CD8-positive, alpha-beta memory T cell (primary cell): Measurements from ENCODE around the gene SPATS2. TPM values are rescaled to one million over a fixed set of nuclear protein-coding genes. Genes with fewer than 3 reads are reported as not detected.

ENCODE experiments used
- CTCF ChIA-PET: fragments of 350-600 bp; sonication (Branson Sonifier 250); formaldehyde crosslinking; loops from one replicate; lab custom pipeline; 2021; ENCODE audit warnings: antibody characterized with exemption; lab: Charles Lee
- POLR2A ChIA-PET: fragments of 350-600 bp; sonication (Branson Sonifier 250); formaldehyde crosslinking; loops from one replicate; lab custom pipeline; 2021; ENCODE audit warnings: antibody characterized with exemption; lab: Charles Lee
- DNase-seq, 5 donors: peaks; one replicate each; pipeline versions ENCODE4 v3.0.0 to v3.0.0-alpha.2; 2020 to 2022; ENCODE audit warnings: mixed read lengths in 1 of 5
- H3K27ac ChIP-seq: one replicate; pipeline ENCODE4 v1.7.0; 2013; ENCODE audit warnings: low read depth, mild to moderate bottlenecking, low read length, moderate library complexity
- H3K27me3 ChIP-seq: 2 replicates; pipeline ENCODE4 v1.7.0; 2013; ENCODE audit warnings: low read length, mild to moderate bottlenecking; ENCODE audit not compliant: insufficient read depth, poor library complexity, severe bottlenecking
- H3K36me3 ChIP-seq: 2 replicates; pipeline ENCODE4 v1.7.0; 2013; ENCODE audit warnings: mild to moderate bottlenecking, low read length, moderate library complexity; ENCODE audit not compliant: insufficient read depth
- H3K4me1 ChIP-seq: 2 replicates; pipeline ENCODE4 v1.7.0; 2013; ENCODE audit warnings: mild to moderate bottlenecking, low read length, moderate library complexity; ENCODE audit not compliant: insufficient read depth
- H3K4me3 ChIP-seq: 2 replicates; pipeline ENCODE4 v1.7.0; 2013; ENCODE audit warnings: mild to moderate bottlenecking, low read length
- H3K9me3 ChIP-seq: 2 replicates; pipeline ENCODE4 v1.7.0; 2013; ENCODE audit warnings: mild to moderate bottlenecking, low read length
- H3K27ac Mint-ChIP-seq, 8 donors: one replicate each; pipeline ENCODE4 v1.8.0; 2020 to 2021; ENCODE audit warnings: mixed read lengths in 8 of 8, mild to moderate bottlenecking in 6 of 8, inconsistent platforms in 3 of 8, moderate library complexity in 3 of 8
- H3K27me3 Mint-ChIP-seq, 2 donors: one replicate each; pipeline ENCODE4 v1.8.0; 2020 to 2021; ENCODE audit warnings: mixed read lengths in 2 of 2, mild to moderate bottlenecking in 1 of 2, moderate library complexity in 1 of 2
- H3K36me3 Mint-ChIP-seq, 3 donors: one replicate each; pipeline ENCODE4 v1.8.0; 2020 to 2021; ENCODE audit warnings: mixed read lengths in 3 of 3, inconsistent platforms in 1 of 3, mild to moderate bottlenecking in 1 of 3
- H3K4me1 Mint-ChIP-seq, 3 donors: one replicate each; pipeline ENCODE4 v1.8.0; 2020 to 2021; ENCODE audit warnings: mixed read lengths in 3 of 3, inconsistent platforms in 1 of 3, mild to moderate bottlenecking in 1 of 3
- H3K4me3 Mint-ChIP-seq, 7 donors: one replicate each; pipeline ENCODE4 v1.8.0; 2020 to 2021; ENCODE audit warnings: mixed read lengths in 7 of 7, mild to moderate bottlenecking in 6 of 7, moderate library complexity in 4 of 7, inconsistent platforms in 2 of 7
- H3K9me3 Mint-ChIP-seq, 5 donors: one replicate each; pipeline ENCODE4 v1.8.0; 2020 to 2022; ENCODE audit warnings: mixed read lengths in 5 of 5, mild to moderate bottlenecking in 3 of 5, moderate library complexity in 2 of 5, inconsistent platforms in 1 of 5
- polyA plus RNA-seq: library from polyadenylated mRNA; unstranded; fragments of 300-500 nt; fragmentation: Illumina TruSeq; gene quantifications from one replicate; pipeline ENCODE4 v1.2.3, GENCODE V29; 2021
- total RNA-seq, 2 experiments: library from RNA; stranded (reverse); gene quantifications; one replicate each; pipeline ENCODE4 v1.2.3, GENCODE V29; 2021

The SPATS2 gene
- total and polyA plus RNA-seq, 3 experiments from 2014 or later: 7.6 to 9.4 (median 9.1) TPM

DNA sequence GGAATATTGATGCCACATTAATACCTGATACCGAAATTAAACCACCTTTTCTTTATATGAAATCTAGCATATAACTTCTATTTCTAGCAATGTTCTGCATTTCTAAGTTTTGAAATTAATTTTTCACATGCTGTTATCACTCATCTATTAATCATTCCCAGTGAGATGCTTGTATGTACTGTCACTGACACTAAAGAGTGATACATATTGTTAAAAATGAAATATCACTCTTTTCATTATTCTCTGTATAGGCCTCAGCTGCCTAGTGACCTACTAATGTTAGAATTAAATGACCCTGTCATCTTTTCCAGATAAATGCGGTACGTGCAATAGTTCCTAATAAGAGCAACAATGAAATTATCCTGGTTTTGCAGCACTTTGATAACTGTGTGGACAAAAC, 121.9 kb downstream of the SPATS2 start:
- Histone ChIP-seq H3K36me3 (no peaks in the 10 kb centered on the region), H3K27me3 (no peaks in the 10 kb centered on the region), H3K4me3 (no peak overlapping the region), H3K4me1 (no peaks in the 10 kb centered on the region), H3K9me3 (no peaks in the 10 kb centered on the region), H3K27ac (no peak overlapping the region)
- Mint-ChIP-seq H3K36me3 (peaks cover 0 to 16% (median 0%) of the 10 kb centered on the region in 3 donors), H3K27me3 (no peaks in the 10 kb centered on the region), H3K9me3 (no peaks in the 10 kb centered on the region), H3K4me1 (no peaks in the 10 kb centered on the region), H3K4me3 (no peak overlapping the region), H3K27ac (no peak overlapping the region)
- CTCF ChIA-PET: no interaction called here
- POLR2A ChIA-PET: no interaction called here
- DNase-seq: no peak

DNA sequence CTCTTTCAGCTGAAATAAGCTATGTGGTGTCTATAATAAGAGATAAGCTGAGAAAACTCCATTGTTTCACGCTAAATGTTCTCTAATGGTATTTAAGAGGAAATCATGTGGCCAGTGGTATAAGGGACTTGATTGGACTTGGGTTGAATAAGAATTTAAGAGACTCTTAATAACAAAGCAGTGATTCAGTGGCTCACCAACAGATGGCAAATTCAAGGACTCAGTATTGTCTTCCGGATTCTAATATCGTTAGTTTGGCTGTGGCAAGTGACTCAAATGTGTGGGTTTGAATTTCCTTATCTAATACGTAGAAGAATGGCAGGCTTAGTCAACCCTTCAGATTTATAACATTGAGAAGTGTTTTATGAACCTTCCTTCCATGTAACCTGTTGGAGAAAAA, 122.5 kb downstream of the SPATS2 start:
- no peaks in the 10 kb centered on the region for H3K27me3 ChIP-seq
- no peaks in the 10 kb centered on the region for H3K9me3 Mint-ChIP-seq
- ChIA-PET POLR2A (no interaction called here), CTCF (interaction anchor here (1.3 kb wide), 1 partner anchor 142 kb away, joined by 3 read pairs; no protein-coding TSS in a partner anchor)
- no peaks in the 10 kb centered on the region for H3K4me1 ChIP-seq
- no peaks in the 10 kb centered on the region for H3K4me1 Mint-ChIP-seq
- H3K36me3 Mint-ChIP-seq: peaks cover 0 to 17% (median under 1%) of the 10 kb centered on the region in 3 donors
- DNase-seq: no peak
- H3K27ac ChIP-seq: no peak overlapping the region
- no peak overlapping the region for H3K4me3 Mint-ChIP-seq
- no peaks in the 10 kb centered on the region for H3K27me3 Mint-ChIP-seq
- no peak overlapping the region for H3K27ac Mint-ChIP-seq
- no peaks in the 10 kb centered on the region for H3K9me3 ChIP-seq
- H3K4me3 ChIP-seq: no peak overlapping the region
- no peaks in the 10 kb centered on the region for H3K36me3 ChIP-seq

DNA sequence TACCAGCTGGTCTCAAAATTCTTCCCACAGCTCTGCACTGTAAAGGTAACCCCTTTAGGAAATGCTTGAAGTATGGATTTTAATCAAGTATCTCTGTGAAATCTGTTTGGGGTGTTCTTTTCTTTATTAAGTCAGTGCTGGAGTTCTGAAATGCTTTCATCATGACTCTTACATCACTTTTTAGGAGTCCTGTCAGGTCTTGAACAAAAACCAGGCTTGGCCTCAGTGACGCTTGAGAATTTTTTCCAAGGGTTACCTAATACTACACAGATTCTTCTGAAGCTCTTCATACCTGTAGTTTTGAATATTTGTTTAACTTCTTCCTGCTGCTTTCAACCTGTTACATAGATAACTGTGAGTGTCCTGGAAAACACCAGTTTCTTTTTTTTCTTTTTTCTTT, 124.6 kb downstream of the SPATS2 start:
- H3K36me3 ChIP-seq: no peaks in the 10 kb centered on the region
- Mint-ChIP-seq H3K27me3 (no peaks in the 10 kb centered on the region), H3K27ac (no peak overlapping the region), H3K4me1 (no peaks in the 10 kb centered on the region), H3K9me3 (no peaks in the 10 kb centered on the region), H3K4me3 (no peak overlapping the region), H3K36me3 (peaks cover 0 to 25% (median 3%) of the 10 kb centered on the region in 3 donors)
- DNase-seq: no peak
- no peak overlapping the region for H3K27ac ChIP-seq
- H3K9me3 ChIP-seq: no peaks in the 10 kb centered on the region
- no peaks in the 10 kb centered on the region for H3K4me1 ChIP-seq
- no peaks in the 10 kb centered on the region for H3K27me3 ChIP-seq
- POLR2A ChIA-PET: interaction anchor here (0.6 kb wide), 1 partner anchor 11 kb away, joined by 5 read pairs; no protein-coding TSS in a partner anchor
- H3K4me3 ChIP-seq: no peak overlapping the region
- CTCF ChIA-PET: interaction anchor here (2.0 kb wide), 1 partner anchor 23 kb away, joined by 4 read pairs; no protein-coding TSS in a partner anchor

DNA sequence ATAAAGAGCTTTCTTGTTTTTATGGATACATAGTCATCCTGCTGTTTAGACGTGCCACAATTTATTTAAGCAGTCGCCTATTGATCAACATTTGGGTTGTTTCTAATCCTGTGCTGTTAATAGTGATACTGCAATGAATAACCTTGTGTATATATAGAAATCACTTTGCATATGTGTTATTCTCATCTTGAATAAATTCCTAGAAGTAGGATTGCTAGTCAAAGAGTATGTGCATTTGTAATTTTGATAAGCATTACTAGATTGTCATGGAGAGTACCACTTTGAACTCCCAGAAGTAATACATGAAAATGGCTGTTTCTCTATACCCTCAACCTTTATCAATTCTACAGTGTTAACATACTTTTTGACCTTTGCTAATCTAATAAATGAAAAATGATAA, 126.6 kb downstream of the SPATS2 start:
- no peaks in the 10 kb centered on the region for H3K27me3 ChIP-seq
- H3K36me3 Mint-ChIP-seq: peaks cover 0 to 29% (median 3%) of the 10 kb centered on the region in 3 donors
- H3K36me3 ChIP-seq: no peaks in the 10 kb centered on the region
- no peaks in the 10 kb centered on the region for H3K4me1 ChIP-seq
- H3K9me3 ChIP-seq: no peaks in the 10 kb centered on the region
- no peaks in the 10 kb centered on the region for H3K27me3 Mint-ChIP-seq
- H3K27ac ChIP-seq: no peak overlapping the region
- POLR2A ChIA-PET: no interaction called here
- H3K4me3 Mint-ChIP-seq: no peak overlapping the region
- H3K9me3 Mint-ChIP-seq: no peaks in the 10 kb centered on the region
- H3K4me1 Mint-ChIP-seq: no peaks in the 10 kb centered on the region
- no peak overlapping the region for H3K4me3 ChIP-seq
- H3K27ac Mint-ChIP-seq: no peak overlapping the region
- CTCF ChIA-PET: interaction anchor here (2.0 kb wide), 1 partner anchor 21 kb away, joined by 4 read pairs; no protein-coding TSS in a partner anchor
- DNase-seq: no peak

DNA sequence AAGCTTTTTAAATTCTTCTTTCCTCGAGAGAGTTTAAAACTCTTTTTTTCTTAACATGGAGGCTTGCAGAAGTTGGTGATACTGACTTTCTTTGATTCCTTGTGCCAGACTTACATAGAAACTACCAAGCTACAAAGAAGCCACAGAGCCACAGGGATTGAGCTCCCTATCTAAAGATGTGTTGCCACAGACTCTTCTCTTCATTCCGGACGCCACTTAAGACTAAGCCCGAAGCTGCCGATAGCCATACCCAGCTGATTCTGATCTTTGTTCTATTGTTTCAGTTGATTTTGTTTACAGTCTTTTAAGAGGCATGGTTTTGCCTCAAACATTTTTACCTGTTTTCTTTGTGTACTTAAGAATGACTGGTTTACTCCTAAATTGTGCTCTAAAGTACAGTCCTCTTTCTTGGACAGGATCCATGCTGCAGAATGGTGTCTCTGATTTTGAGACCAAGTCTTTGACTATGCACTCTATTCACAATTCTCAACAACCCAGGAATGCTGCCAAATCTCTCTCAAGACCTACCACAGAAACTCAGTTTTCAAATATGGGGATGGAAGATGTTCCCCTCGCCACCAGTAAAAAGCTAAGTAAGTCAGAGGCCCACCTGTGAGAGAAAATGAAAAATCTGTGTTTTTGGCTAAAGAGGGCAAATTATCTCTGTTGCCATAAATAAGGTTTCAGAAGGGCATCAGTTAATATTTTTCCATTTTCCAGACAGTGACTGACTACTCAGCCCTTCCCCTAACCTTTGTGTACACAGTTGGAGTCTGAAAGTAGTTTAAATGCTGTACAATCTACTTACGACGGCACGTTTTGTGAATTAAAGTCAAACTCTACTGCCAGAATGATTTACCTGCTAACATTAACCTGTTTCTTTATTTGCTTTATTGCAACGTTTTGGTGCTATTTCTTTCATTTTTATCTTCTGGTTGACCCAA, 129.4 kb downstream of the SPATS2 start:
- POLR2A ChIA-PET: no interaction called here
- DNase-seq: no peak

DNA sequence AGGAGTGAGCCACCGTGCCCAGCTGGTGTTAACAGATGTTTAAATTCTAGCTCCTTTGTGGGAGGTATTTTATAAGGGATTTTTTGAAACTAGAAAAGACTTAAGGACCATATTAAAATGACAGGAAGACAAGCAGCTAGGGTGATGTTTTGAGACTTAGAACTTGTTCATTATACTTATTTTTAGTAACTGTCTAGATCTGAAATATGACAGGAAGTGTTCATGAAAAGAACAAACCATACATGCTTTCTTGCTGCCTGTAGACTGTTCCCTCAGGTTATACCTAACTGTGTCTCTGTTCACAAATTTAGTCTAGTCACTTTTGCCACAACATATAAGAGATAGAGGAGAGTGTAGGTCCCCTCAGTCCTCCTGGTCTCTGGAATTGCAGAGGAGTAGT, 134.6 kb downstream of the SPATS2 start:
- H3K27ac Mint-ChIP-seq: peak overlapping the region in 1 of 8 donors; percentile 29
- H3K36me3 ChIP-seq: no peaks in the 10 kb centered on the region

More for the DNA sequence above, 129.4 kb downstream of the SPATS2 start:
- peaks cover 0 to 25% (median 10%) of the 10 kb centered on the region in 3 donors for H3K36me3 Mint-ChIP-seq
- CTCF ChIA-PET: interaction anchor here (0.9 to 1.1 kb wide), 2 partner anchors 14 to 138 kb away, joined by 4 read pairs; no protein-coding TSS in a partner anchor
- no peaks in the 10 kb centered on the region for H3K9me3 ChIP-seq
- H3K27me3 ChIP-seq: no peaks in the 10 kb centered on the region
- no peaks in the 10 kb centered on the region for H3K4me1 ChIP-seq
- no peak overlapping the region for H3K4me3 ChIP-seq
- H3K9me3 Mint-ChIP-seq: no peaks in the 10 kb centered on the region
- peak overlapping the region in 1 of 8 donors; percentile 15 for H3K27ac Mint-ChIP-seq
- H3K27me3 Mint-ChIP-seq: no peaks in the 10 kb centered on the region
- no peak overlapping the region for H3K27ac ChIP-seq
- H3K4me3 Mint-ChIP-seq: no peak overlapping the region
- no peaks in the 10 kb centered on the region for H3K36me3 ChIP-seq
- H3K4me1 Mint-ChIP-seq: no peaks in the 10 kb centered on the region

DNA sequence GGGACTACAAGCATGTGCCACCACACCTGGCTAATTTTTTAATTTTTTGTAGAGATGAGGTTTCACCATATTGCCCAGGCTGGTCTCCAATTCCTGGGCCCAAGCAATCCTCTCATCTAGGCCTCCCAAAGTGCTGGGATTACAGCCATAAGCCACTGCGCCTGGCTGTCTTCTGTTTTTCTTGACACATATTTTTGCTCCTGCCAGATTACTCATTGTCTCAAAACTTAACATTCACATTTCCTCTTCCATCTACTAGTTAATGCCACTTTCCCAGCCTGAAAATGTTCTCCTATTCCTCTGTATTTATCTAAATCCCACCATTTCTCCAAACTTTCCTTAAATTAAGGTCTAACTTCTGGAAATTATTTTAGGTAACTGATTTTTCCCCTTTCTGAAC, 135.3 kb downstream of the SPATS2 start:
- Histone ChIP-seq H3K4me3 (no peak overlapping the region), H3K27me3 (no peaks in the 10 kb centered on the region), H3K27ac (no peak overlapping the region), H3K36me3 (no peaks in the 10 kb centered on the region), H3K4me1 (peaks cover 5% of the 10 kb centered on the region), H3K9me3 (no peaks in the 10 kb centered on the region)
- Mint-ChIP-seq H3K9me3 (no peaks in the 10 kb centered on the region), H3K27me3 (no peaks in the 10 kb centered on the region), H3K4me3 (no peak overlapping the region), H3K27ac (peak overlapping the region in 1 of 8 donors; percentile 8), H3K4me1 (no peaks in the 10 kb centered on the region), H3K36me3 (peaks cover 0 to 11% (median 5%) of the 10 kb centered on the region in 3 donors)
- CTCF ChIA-PET: no interaction called here
- DNase-seq: no peak
- POLR2A ChIA-PET: no interaction called here

More for the DNA sequence above, 134.6 kb downstream of the SPATS2 start:
- ChIA-PET CTCF (no interaction called here), POLR2A (no interaction called here)
- Mint-ChIP-seq H3K9me3 (no peaks in the 10 kb centered on the region), H3K4me3 (no peak overlapping the region), H3K36me3 (peaks cover 0 to 11% (median 8%) of the 10 kb centered on the region in 3 donors), H3K27me3 (no peaks in the 10 kb centered on the region), H3K4me1 (no peaks in the 10 kb centered on the region)
- H3K4me3 ChIP-seq: no peak overlapping the region
- no peaks in the 10 kb centered on the region for H3K27me3 ChIP-seq
- no peak overlapping the region for H3K27ac ChIP-seq
- H3K9me3 ChIP-seq: no peaks in the 10 kb centered on the region
- peaks cover 5% of the 10 kb centered on the region for H3K4me1 ChIP-seq
- DNase-seq: peak in 1 of 5 donors; percentile 10

DNA sequence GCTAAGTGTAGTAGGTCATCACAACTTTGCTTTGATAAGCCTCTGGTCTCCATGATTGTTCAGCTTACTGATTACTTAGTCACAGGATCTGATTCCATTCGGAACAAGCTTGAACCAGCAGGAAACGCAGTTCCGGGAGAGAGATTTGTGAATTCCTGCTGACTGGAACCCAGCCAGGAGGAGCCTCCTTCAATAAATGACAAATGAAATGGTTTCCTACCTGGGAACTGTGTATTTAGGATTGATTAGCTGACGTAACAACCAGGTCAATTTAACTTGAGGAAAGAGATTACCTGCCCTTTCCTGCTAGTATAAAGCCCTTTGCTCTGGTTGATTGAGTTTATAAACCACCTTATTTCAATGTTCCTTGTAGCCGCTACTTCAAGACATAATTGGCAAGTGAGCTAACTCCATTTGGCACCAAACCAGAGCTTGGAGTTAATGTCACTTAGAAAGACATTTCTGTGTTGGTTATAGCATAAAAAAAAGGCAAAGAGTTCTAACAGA, 136.5 kb downstream of the SPATS2 start:
- no peaks in the 10 kb centered on the region for H3K9me3 ChIP-seq
- no peak for DNase-seq
- no peak overlapping the region for H3K4me3 ChIP-seq
- no peaks in the 10 kb centered on the region for H3K27me3 Mint-ChIP-seq
- H3K27ac ChIP-seq: no peak overlapping the region
- H3K27me3 ChIP-seq: no peaks in the 10 kb centered on the region
- no peaks in the 10 kb centered on the region for H3K36me3 ChIP-seq
- ChIA-PET POLR2A (no interaction called here), CTCF (interaction anchor here (0.9 to 1.2 kb wide), 3 partner anchors 10 to 156 kb away, joined by 3 to 5 read pairs (median 4); no protein-coding TSS in a partner anchor)
- H3K4me3 Mint-ChIP-seq: no peak overlapping the region
- H3K4me1 ChIP-seq: peaks cover 5% of the 10 kb centered on the region
- peaks cover 0 to 11% (median 3%) of the 10 kb centered on the region in 3 donors for H3K36me3 Mint-ChIP-seq
- H3K4me1 Mint-ChIP-seq: no peaks in the 10 kb centered on the region
- H3K9me3 Mint-ChIP-seq: no peaks in the 10 kb centered on the region
- H3K27ac Mint-ChIP-seq: no peak overlapping the region
